ENCODE results near the gene TSPAN33.

DNA sequence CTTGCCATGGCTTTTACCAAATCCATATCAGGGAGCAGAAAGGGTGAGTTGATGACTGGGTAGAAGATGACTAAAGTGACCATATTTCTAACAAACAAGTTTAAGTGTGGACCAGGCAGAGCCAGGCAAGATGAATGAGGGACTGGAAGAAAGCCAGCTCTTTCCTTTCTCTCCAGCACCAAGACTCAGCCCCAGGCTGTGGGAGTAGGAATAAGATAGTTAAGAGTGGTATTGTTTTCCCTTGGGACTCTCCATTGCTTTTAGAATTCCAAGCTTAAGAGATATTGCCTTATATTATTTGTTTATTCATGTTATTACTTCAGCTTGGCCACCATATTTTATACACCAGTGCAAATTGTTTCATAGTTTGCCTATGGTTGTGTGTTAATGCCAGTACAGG, 28.8 kb upstream of the TSPAN33 start:
- TF ChIP-seq EZH2 (IDR thresholded peaks at IDR 0.05; ENCODE audit: insufficient read depth, poor library complexity, severe bottlenecking): no peak
- no peak for TF ChIP-seq EZH2phosphoT487 (IDR thresholded peaks at IDR 0.05; ENCODE audit: insufficient read depth, low read depth)

Measured in GM23248 (cell line).